ENCODE data around the gene ADCK2.
"Not testable (repeated sequence)": the region's sequence is repeated elsewhere in the genome, so short reads cannot be mapped to it uniquely, and the experiment has no call there.

The ADCK2 gene

GRCh38 chr7:140676306-140676705 is 3.6 kb downstream of the ADCK2 start:
- POLR2A ChIA-PET, result interaction anchor here (3.2 kb wide), 1 partner anchor 10 kb away, joined by 9 read pairs; no protein-coding TSS in a partner anchor
- TF ChIP-seq L3MBTL2 (conservative IDR thresholded peaks at IDR 0.05) (no peak), ARNT (IDR thresholded peaks at IDR 0.05) (no peak), NFRKB (IDR thresholded peaks at IDR 0.05) (no peak), TARDBP (IDR thresholded peaks at IDR 0.05) (no peak), ZNF384 (IDR thresholded peaks at IDR 0.05) (no peak), FOXK2 (IDR thresholded peaks at IDR 0.05) (no peak), BHLHE40 (IDR thresholded peaks at IDR 0.05; ENCODE audit: borderline replicate concordance) (no peak), PKNOX1 (IDR thresholded peaks at IDR 0.05) (no peak), FOXA1 (IDR thresholded peaks at IDR 0.05) (no peak), CTBP1 (IDR thresholded peaks at IDR 0.05; ENCODE audit: borderline replicate concordance) (no peak), FOXM1 (IDR thresholded peaks at IDR 0.05; ENCODE audit: borderline replicate concordance) (no peak), ELF4 (IDR thresholded peaks at IDR 0.05) (no peak), LEF1 (IDR thresholded peaks at IDR 0.05; ENCODE audit: borderline replicate concordance) (no peak)
- DNase-seq (ENCODE audit: extremely low spot score), result no peak
- CTCF ChIA-PET, result interaction anchor here (2.8 kb wide), 1 partner anchor 135 kb away, joined by 11 read pairs; no protein-coding TSS in a partner anchor

- POLR2A ChIA-PET; CTCF ChIA-PET; DNase-seq (ENCODE audit: extremely low spot score): not testable (repeated sequence)
These were observed 4.2 kb downstream of the ADCK2 start for GRCh38 chr7:140676956-140677355.

- TF ChIP-seq CTBP1 (IDR thresholded peaks at IDR 0.05; ENCODE audit: borderline replicate concordance) (no peak), FOXA1 (IDR thresholded peaks at IDR 0.05) (no peak), LEF1 (IDR thresholded peaks at IDR 0.05; ENCODE audit: borderline replicate concordance) (no peak), L3MBTL2 (conservative IDR thresholded peaks at IDR 0.05) (no peak), TARDBP (IDR thresholded peaks at IDR 0.05) (no peak), FOXK2 (IDR thresholded peaks at IDR 0.05) (no peak), FOXM1 (IDR thresholded peaks at IDR 0.05; ENCODE audit: borderline replicate concordance) (no peak)
- ChIA-PET POLR2A (no interaction called here), CTCF (no interaction called here)
- DNase-seq (ENCODE audit: extremely low spot score), result no peak
These were observed 4.8 kb downstream of the ADCK2 start for GRCh38 chr7:140677496-140677895.

GRCh38 chr7:140678081-140678815 is 5.5 kb downstream of the ADCK2 start:
- CTCF ChIA-PET, result no interaction called here
- TF ChIP-seq FOXA1 (IDR thresholded peaks at IDR 0.05) (no peak), CTBP1 (IDR thresholded peaks at IDR 0.05; ENCODE audit: borderline replicate concordance) (no peak), SUZ12 (IDR thresholded peaks at IDR 0.05) (no peak), ZNF384 (IDR thresholded peaks at IDR 0.05) (no peak), TARDBP (IDR thresholded peaks at IDR 0.05) (no peak), L3MBTL2 (conservative IDR thresholded peaks at IDR 0.05) (no peak), PKNOX1 (IDR thresholded peaks at IDR 0.05) (no peak), HDGF (IDR thresholded peaks at IDR 0.05; ENCODE audit: borderline replicate concordance) (no peak), BHLHE40 (IDR thresholded peaks at IDR 0.05; ENCODE audit: borderline replicate concordance) (no peak), LEF1 (IDR thresholded peaks at IDR 0.05; ENCODE audit: borderline replicate concordance) (no peak), SP1 (IDR thresholded peaks at IDR 0.05) (no peak), FOXK2 (IDR thresholded peaks at IDR 0.05) (no peak), ARNT (IDR thresholded peaks at IDR 0.05) (no peak), NFRKB (IDR thresholded peaks at IDR 0.05) (no peak), FOXM1 (IDR thresholded peaks at IDR 0.05; ENCODE audit: borderline replicate concordance) (no peak), ELF4 (IDR thresholded peaks at IDR 0.05) (no peak)
- POLR2A ChIA-PET, result no interaction called here
- DNase-seq (ENCODE audit: extremely low spot score), result no peak

GRCh38 chr7:140678816-140679130 is 6.0 kb downstream of the ADCK2 start:
- no peak for DNase-seq (ENCODE audit: extremely low spot score)
- no peak for TF ChIP-seq LEF1 (IDR thresholded peaks at IDR 0.05; ENCODE audit: borderline replicate concordance)
- CTCF ChIA-PET, result no interaction called here
- POLR2A ChIA-PET, result no interaction called here

GRCh38 chr7:140679186-140679585 is 6.4 kb downstream of the ADCK2 start:
- TF ChIP-seq ARNT (IDR thresholded peaks at IDR 0.05) (no peak), CTBP1 (IDR thresholded peaks at IDR 0.05; ENCODE audit: borderline replicate concordance) (no peak), BHLHE40 (IDR thresholded peaks at IDR 0.05; ENCODE audit: borderline replicate concordance) (no peak)
- ChIA-PET CTCF (no interaction called here), POLR2A (interaction anchor here (1.7 kb wide), 1 partner anchor 19 kb away, joined by 4 read pairs; no protein-coding TSS in a partner anchor)
- DNase-seq (ENCODE audit: extremely low spot score), result no peak

GRCh38 chr7:140680886-140681285 is 8.1 kb downstream of the ADCK2 start:
- no peak for DNase-seq (ENCODE audit: extremely low spot score)
- POLR2A ChIA-PET, result interaction anchor here (1.4 to 1.7 kb wide), 2 partner anchors 16 to 20 kb away, joined by 3 to 4 read pairs; partner anchors contain the start of gene NDUFB2
- CTCF ChIA-PET, result no interaction called here
- TF ChIP-seq FOXM1 (IDR thresholded peaks at IDR 0.05; ENCODE audit: borderline replicate concordance), result no peak
- no peak for TF ChIP-seq ELF4 (IDR thresholded peaks at IDR 0.05)
- TF ChIP-seq NFRKB (IDR thresholded peaks at IDR 0.05), result no peak
- no peak for TF ChIP-seq FOXK2 (IDR thresholded peaks at IDR 0.05)
- no peak for TF ChIP-seq CTBP1 (IDR thresholded peaks at IDR 0.05; ENCODE audit: borderline replicate concordance)

GRCh38 chr7:140681766-140682165 is 9.0 kb downstream of the ADCK2 start:
- ChIA-PET POLR2A (no interaction called here), CTCF (no interaction called here)
- DNase-seq (ENCODE audit: extremely low spot score), result no peak
- TF ChIP-seq PKNOX1 (IDR thresholded peaks at IDR 0.05) (no peak), LEF1 (IDR thresholded peaks at IDR 0.05; ENCODE audit: borderline replicate concordance) (no peak), SUZ12 (IDR thresholded peaks at IDR 0.05) (no peak)

Measured in HEK293T (cell line).